DOHH2 (cell line): ENCODE results near the gene ENGASE.

Experiments
- H3F3A ChIP-seq: fragments of 200-600 bp; sonication (generic), shearing (Covaris generic); 2 replicates; pipeline ENCODE4 v1.6.0; 2016; ENCODE audit warnings: antibody characterized with exemption, mild to moderate bottlenecking; ENCODE audit not compliant: control insufficient read depth, insufficient read depth
- H3K27ac ChIP-seq: fragments of 200-600 bp; sonication (generic); 2 replicates; pipeline ENCODE4 v1.5.1; 2014; ENCODE audit warnings: low read depth, mild to moderate bottlenecking, low read length, moderate library complexity
- H3K27me3 ChIP-seq: fragments of 200-600 bp; sonication (generic); 2 replicates; pipeline ENCODE4 v1.6.1; 2014; ENCODE audit warnings: mild to moderate bottlenecking, low read length, mixed read lengths; ENCODE audit not compliant: control insufficient read depth
- H3K36me3 ChIP-seq: fragments of 200-600 bp; sonication (generic); 2 replicates; pipeline ENCODE4 v1.6.1; 2014; ENCODE audit warnings: mild to moderate bottlenecking, low read length, moderate library complexity, mixed read lengths; ENCODE audit not compliant: control insufficient read depth
- H3K4me1 ChIP-seq: fragments of 200-600 bp; sonication (generic); 2 replicates; pipeline ENCODE4 v1.6.1; 2014; ENCODE audit warnings: mild to moderate bottlenecking, low read length, mixed read lengths; ENCODE audit not compliant: control insufficient read depth
- H3K4me2 ChIP-seq: fragments of 200-600 bp; sonication (generic); 2 replicates; pipeline ENCODE4 v1.6.0; 2014; ENCODE audit warnings: mild to moderate bottlenecking, low read length, moderate library complexity
- H3K4me3 ChIP-seq: fragments of 200-600 bp; sonication (generic); 2 replicates; pipeline ENCODE4 v1.5.1; 2014; ENCODE audit warnings: mild to moderate bottlenecking, low read length, mixed read lengths
- H3K79me2 ChIP-seq: fragments of 200-600 bp; sonication (generic); 2 replicates; pipeline ENCODE4 v1.6.1; 2014; ENCODE audit warnings: mild to moderate bottlenecking, low read length, mixed read lengths; ENCODE audit not compliant: control insufficient read depth
- H3K9me2 ChIP-seq: fragments of 200-600 bp; sonication (generic); replicated peaks from 2 replicates; pipeline ENCODE4 v1.6.1; 2014; ENCODE audit warnings: mild to moderate bottlenecking, low read length, mixed read lengths; ENCODE audit not compliant: control insufficient read depth
- H3K9me3 ChIP-seq: fragments of 200-600 bp; sonication (generic); 2 replicates; pipeline ENCODE4 v1.6.1; 2014; ENCODE audit warnings: antibody characterized with exemption, low read length, mixed read lengths; ENCODE audit not compliant: control insufficient read depth, insufficient read depth
- H4K20me1 ChIP-seq: fragments of 200-600 bp; sonication (generic); 2 replicates; pipeline ENCODE4 v1.6.0; 2014; ENCODE audit warnings: low read depth, mild to moderate bottlenecking, antibody characterized with exemption, low read length, moderate library complexity; ENCODE audit not compliant: control insufficient read depth, insufficient read depth
- CTCF ChIP-seq: fragments of 200-600 bp; sonication (generic); IDR thresholded peaks from one replicate; pipeline ENCODE4 v1.5.1; 2014; ENCODE audit warnings: antibody characterized with exemption, mild to moderate bottlenecking, low read depth, low read length; ENCODE audit not compliant: poor library complexity, severe bottlenecking
- EZH2phosphoT487 ChIP-seq: fragments of 200-600 bp; sonication (generic); IDR thresholded peaks from 2 replicates; pipeline ENCODE4 v1.6.1; 2017; ENCODE audit warnings: borderline replicate concordance, mild to moderate bottlenecking, antibody characterized with exemption, low read length, moderate library complexity, mixed read lengths

The ENGASE gene

GRCh38 chr17:79041041-79041570, 33.5 kb upstream of the ENGASE start:
- Histone ChIP-seq H3K4me2 (no peak overlapping the region), H3F3A (0 out of 2 replicates have a peak, but pooled peaks cover 2% of the 10 kb centered on the region), H3K79me2 (no peaks in the 10 kb centered on the region), H3K36me3 (no peaks in the 10 kb centered on the region), H3K4me3 (no peak overlapping the region), H3K9me3 (no peaks in the 10 kb centered on the region), H3K27me3 (no peaks in the 10 kb centered on the region), H3K4me1 (no peaks in the 10 kb centered on the region), H3K27ac (no peak overlapping the region), H4K20me1 (no peaks in the 10 kb centered on the region), H3K9me2 (no peaks in the 10 kb centered on the region)
- TF ChIP-seq EZH2phosphoT487 (no peak), CTCF (no peak)

- Histone ChIP-seq H3K4me3 (no peak overlapping the region), H3K79me2 (no peaks in the 10 kb centered on the region), H3K9me2 (no peaks in the 10 kb centered on the region), H3K27ac (no peak overlapping the region), H3K36me3 (no peaks in the 10 kb centered on the region), H3K9me3 (no peaks in the 10 kb centered on the region), H3F3A (0 out of 2 replicates have a peak, but pooled peaks cover 2% of the 10 kb centered on the region), H3K4me1 (no peaks in the 10 kb centered on the region), H3K27me3 (no peaks in the 10 kb centered on the region), H4K20me1 (no peaks in the 10 kb centered on the region), H3K4me2 (no peak overlapping the region)
- TF ChIP-seq CTCF = no peak
- TF ChIP-seq EZH2phosphoT487 = no peak
These were observed 32.8 kb upstream of the ENGASE start for GRCh38 chr17:79041723-79042420.

- H3F3A ChIP-seq = 0 out of 2 replicates have a peak, but pooled peaks cover 2% of the 10 kb centered on the region
- TF ChIP-seq EZH2phosphoT487 (no peak), CTCF (no peak)
These were observed 32.0 kb upstream of the ENGASE start for GRCh38 chr17:79042421-79043190.

More at GRCh38 chr17:79042421-79043190, 32.0 kb upstream of the ENGASE start:
- Histone ChIP-seq H3K9me3 (no peaks in the 10 kb centered on the region), H3K27ac (no peak overlapping the region), H4K20me1 (no peaks in the 10 kb centered on the region), H3K36me3 (no peaks in the 10 kb centered on the region), H3K27me3 (no peaks in the 10 kb centered on the region), H3K4me2 (no peak overlapping the region), H3K4me1 (no peaks in the 10 kb centered on the region), H3K4me3 (no peak overlapping the region), H3K79me2 (no peaks in the 10 kb centered on the region), H3K9me2 (no peaks in the 10 kb centered on the region)
